NCI-H226 (cell line): ENCODE measurements around the gene ZNF622.

Experiments used
- DNase-seq: peaks from one replicate; pipeline ENCODE4 v3.0.0-alpha.2; 2015

The ZNF622 gene

DNA sequence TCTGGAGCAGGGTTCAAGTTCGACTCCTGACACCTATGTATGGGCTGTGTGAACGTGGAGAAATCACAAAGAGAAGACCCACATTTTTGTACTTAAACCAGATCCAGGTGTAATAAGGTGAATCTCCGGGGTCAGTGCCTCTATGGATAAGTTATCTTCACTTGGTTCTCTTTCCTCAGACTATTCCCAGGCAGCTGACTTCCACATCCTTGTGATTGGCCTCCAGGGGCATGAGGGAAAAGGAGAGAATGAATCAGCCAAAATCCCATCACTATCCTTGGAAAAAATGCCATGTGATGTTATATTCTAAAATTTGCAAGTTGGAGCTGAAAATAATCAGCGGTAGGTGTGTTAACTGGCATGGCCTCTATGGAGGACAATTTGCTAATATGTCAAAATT, 37.2 kb downstream of the ZNF622 start:
- DNase-seq = no peak

DNA sequence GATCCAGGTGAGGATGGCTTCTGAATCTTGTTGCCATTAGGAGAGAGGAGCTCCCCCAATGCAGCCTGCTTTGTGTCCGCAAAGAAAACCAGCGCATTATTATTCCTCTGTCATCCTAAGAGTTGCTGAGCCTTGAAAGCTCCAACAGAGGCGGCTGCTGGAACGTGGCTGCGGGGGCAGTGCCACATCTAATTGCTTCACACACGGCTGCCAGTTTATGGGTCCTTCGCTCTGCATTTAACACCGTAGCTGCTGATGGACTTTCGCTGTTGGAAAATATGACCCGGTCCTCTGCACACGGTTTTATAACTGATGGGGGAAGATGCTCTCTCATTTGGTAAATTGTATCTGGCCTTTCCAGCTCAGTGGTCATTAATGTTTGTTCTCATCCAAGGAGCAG, 38.0 kb downstream of the ZNF622 start:
- no peak for DNase-seq

DNA sequence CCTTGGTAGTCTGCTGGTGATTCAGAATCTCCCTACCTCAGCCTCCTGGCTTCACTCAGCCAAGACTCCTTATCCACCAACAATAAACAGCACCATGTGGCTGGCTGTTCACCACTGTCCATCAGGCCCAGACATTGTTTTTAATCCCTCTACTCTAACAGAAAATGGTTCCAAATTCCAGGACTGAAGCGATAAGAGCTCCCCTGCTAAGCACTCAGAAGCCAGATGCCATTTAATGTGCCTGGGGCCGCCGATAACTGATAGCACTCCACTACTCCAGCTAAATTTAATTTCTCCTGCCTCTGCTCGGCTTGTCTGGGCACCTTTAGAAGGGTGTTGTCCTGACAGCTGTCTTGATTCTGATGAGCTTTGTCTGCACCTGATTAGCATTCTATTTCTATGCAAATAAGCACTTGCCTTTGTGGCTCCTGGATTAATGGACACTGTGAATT, 47.1 kb downstream of the ZNF622 start:
- no peak for DNase-seq

DNA sequence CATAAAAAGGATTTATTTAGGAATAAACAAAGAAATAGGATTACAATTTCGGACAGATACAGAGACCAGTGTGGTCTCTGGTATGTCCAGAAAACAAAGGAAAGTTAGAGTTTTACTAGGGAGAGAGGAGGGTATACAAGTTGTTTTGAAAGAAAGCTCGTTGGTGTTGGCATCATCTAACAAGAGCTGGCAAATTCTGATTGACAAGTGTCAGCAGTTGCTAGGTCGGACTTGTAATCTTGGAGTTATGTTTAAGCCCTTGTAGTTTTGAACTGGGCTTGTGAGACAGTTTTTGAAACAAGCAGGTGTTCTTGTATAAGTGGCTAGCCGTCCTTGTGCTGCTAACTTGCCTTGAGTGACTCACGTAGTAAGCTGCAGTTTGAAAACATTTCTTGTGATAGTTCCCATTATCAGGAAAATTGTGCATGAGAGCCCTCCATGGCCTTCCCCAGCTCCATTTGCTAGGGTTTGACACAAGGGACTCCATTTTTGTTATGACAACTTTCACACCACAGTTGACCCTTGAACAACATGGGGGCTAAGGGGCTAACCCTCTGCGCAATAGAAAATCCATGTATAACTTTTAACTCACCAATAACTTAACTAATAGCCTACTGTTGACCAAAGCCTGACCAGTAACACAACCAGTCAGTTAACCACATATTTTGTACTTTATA, 48.1 kb downstream of the ZNF622 start:
- no peak for DNase-seq

DNA sequence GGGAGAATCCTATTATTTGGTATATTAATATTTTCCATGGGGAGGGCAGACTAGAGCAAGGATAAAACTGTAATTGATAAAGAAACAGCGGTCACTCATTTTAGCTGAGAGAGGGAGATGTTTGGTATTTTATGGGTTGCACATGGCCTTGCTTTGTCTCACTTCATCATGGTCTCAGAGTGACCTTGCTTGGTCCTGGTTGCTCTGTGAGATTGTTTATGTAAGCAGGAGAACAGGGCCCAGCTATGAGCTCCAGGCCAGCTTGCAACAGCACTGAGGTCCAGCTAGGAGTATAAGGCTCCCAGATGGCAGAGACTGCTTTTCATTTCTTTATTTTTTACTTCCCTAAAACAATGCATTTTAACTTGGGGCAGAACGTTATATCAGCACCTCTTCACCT, 50.7 kb downstream of the ZNF622 start:
- no peak for DNase-seq

DNA sequence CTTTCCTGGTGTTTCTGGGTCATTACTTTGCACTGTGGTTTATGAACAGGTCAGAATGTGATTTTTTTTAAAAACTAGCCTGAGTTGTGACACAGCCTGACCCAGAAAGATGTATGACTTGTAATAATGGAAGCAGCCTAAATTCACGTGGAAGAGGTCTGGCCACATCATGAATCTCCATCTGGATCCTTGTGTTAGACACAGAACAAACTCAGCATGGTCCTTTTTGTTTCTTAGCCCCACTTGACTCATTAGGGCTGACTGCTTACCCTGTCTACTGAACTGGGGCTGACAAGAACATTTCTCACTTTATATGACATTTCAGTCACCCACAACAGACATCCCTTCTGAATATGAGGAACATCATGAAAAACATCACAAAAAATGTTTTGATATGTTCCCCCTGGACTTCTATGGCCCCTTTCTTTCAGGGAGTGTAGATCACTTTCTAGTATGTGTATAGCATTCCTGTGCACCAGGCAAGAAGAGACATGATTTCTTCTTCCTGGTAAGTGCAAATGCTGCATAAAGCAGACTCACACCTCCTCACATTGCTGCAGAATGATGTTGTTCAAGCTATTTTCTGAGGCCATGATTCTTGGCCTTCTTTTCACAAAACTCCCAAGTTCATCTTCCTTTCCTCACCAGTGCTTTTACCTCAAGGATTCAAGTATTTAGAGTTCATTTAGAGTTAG, 52.3 kb downstream of the ZNF622 start:
- DNase-seq = no peak

DNA sequence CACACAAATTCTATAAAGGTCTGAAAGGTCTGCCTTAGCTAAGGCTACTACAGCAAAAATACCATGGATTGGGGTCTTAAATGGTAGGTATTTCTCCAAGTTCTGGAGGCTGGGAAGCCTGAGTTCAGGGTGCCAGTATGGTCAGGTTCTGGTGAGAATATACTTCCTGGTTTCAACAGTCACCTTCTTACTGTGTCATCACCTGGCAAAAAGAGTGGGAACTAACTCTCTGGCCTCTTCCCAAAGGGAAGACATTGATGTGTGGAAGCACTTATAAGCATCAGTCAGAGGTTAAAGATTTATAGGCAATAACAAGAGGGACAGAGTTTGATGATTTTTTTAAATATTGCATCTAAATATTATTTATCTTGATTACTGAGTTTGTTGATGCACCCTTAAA, 53.0 kb downstream of the ZNF622 start:
- DNase-seq = no peak

DNA sequence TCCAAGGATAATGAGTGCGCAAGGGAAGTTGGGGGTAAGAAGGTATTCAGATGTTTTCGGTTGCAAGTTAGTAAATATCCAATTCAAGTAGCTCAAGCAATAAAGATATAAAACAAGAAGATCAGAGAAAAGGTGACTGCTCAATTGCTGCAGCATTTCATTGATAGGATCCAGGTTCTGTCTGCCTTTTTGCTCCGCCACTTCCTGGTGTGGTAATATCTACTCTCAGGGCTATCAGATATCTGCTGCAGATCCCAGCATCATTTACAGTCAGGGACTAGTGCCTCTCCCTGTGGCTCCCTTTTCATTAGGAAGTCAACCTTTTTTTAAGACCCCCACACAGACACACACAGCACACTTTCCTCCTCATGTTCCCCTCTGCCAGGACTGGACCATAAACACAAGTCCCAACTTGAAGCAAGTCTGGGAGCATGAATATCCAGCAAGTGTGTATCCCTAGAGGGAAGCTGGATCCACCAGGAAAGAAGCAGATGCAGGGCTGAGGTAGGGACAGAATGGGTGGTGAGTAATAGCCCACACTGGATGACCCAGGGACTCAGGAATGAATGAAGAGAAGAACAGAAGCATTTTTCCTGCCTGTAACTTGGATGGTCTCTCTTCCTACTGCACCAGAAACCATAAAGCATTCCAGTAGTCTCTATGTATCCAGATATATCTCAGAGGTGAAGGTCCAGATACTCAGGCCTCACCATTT, 53.7 kb downstream of the ZNF622 start:
- peak; percentile 43 for DNase-seq

DNA sequence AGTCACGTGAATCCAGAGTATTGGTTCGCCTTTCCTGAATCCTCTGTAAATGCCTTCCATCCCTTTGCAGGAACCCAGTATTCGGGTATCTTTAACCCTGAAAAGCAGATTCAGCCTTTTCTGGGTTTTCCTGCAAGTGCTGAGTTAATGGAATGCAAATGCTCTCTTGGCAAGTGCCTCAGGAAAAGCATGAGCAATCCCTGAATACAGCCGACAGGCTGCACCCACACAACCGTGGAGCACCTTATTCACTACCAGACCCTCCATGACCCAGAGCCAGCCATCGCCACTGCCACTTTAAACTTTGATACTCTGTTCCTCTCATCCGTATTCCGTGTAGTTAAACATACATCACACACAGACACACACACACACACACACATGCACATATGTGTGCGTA, 54.4 kb downstream of the ZNF622 start:
- no peak for DNase-seq

DNA sequence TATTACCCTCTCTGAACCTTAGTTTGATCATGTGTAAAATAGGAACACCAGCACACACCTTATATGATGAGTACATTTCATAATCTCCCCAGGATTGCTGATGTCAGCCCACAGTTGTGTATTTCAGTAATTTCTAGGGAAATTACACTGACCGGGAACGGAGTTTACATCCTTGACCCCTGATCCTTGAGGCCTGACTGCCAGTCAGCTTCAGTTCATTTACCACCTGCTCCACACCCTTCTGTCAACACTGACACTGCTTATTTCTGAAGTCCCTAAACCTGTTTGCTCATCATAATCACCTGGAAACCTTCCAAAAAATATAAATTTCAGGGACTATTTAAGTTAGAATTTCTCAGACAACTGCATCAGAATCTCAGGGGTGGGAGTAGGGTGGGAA, 55.3 kb downstream of the ZNF622 start:
- DNase-seq = no peak

DNA sequence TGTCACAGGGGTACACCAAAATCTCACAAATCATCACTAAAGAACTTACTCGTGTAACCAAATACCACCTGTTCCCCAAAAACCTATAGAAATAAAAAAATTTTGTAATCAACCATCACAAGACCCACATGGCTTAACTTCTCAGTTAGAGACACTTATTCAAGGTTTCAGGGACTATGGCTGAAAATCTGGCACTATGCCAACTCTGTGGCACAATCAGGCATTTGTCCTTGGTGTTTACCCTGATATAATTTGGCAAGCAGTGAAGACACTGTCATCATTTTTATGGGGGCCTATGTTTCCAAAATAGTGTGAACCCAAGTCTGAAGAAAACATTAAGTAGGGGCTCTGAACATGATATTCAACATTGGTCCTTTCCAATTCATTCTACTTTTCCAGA, 59.0 kb downstream of the ZNF622 start:
- DNase-seq = no peak

DNA sequence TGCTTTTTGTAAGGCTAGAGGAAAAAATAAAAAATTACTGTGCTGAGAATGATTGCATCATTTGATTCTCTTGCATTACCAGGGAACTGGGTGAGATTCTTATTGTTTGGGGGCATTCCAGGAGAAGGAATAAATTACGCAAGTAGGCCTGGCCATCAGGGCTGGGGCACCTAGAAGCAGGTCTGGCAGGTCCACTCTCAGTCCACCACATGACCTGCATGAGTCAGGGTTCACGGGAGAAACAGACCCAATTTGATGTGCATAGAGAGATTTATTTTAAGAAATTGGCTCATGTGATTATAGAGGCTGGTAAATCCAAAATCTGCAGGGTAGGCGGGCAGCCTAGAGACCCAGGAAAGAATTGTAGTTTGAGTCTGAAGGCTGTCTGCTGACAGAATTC, 59.6 kb downstream of the ZNF622 start:
- DNase-seq = no peak
